GM18520 (cell line): ENCODE measurements around the gene CMSS1.
"Not testable (repeated sequence)": the region's sequence is repeated elsewhere in the genome, so short reads cannot be mapped to it uniquely, and the experiment has no call there.

Experiments used
- ATAC-seq: cut with Tn5 transposase; IDR thresholded peaks from one replicate; pipeline ENCODE4 v1.9.1; 2021; ENCODE audit not compliant: unreplicated experiment

Gene CMSS1

GRCh38 chr3:100043271-100043670 is 225.6 kb downstream of the CMSS1 start:
- ATAC-seq: no peak

- ATAC-seq: peak; percentile 63
These were observed 226.7 kb downstream of the CMSS1 start for GRCh38 chr3:100044369-100044768.

- ATAC-seq: no peak
These were observed 228.0 kb downstream of the CMSS1 start for GRCh38 chr3:100045696-100046095.

- ATAC-seq: no peak
These were observed 229.3 kb downstream of the CMSS1 start for GRCh38 chr3:100046986-100047385.

- ATAC-seq: peak; percentile 68
These were observed 229.9 kb downstream of the CMSS1 start for GRCh38 chr3:100047455-100048141.

GRCh38 chr3:100048248-100048647 is 230.6 kb downstream of the CMSS1 start:
- ATAC-seq: no peak

- ATAC-seq: not testable (repeated sequence)
These were observed 233.9 kb downstream of the CMSS1 start for GRCh38 chr3:100051513-100051912.

GRCh38 chr3:100053951-100054620 is 236.4 kb downstream of the CMSS1 start:
- ATAC-seq: no peak

- no peak for ATAC-seq
These were observed 240.3 kb downstream of the CMSS1 start for GRCh38 chr3:100057716-100058575.

GRCh38 chr3:100059472-100059871 is 241.8 kb downstream of the CMSS1 start:
- no peak for ATAC-seq

GRCh38 chr3:100060685-100061484 is 243.2 kb downstream of the CMSS1 start:
- ATAC-seq: no peak

GRCh38 chr3:100062665-100063064 is 245.0 kb downstream of the CMSS1 start:
- ATAC-seq: no peak

GRCh38 chr3:100063929-100064461 is 246.3 kb downstream of the CMSS1 start:
- ATAC-seq: no peak

GRCh38 chr3:100067589-100067988 is 249.9 kb downstream of the CMSS1 start:
- ATAC-seq: no peak

- ATAC-seq: peak; percentile 62
These were observed 251.2 kb downstream of the CMSS1 start for GRCh38 chr3:100068826-100069225.

GRCh38 chr3:100069472-100069871 is 251.8 kb downstream of the CMSS1 start:
- ATAC-seq: no peak

GRCh38 chr3:100072326-100073048 is 254.8 kb downstream of the CMSS1 start:
- ATAC-seq: peak; percentile 43

- ATAC-seq: no peak
These were observed 255.5 kb downstream of the CMSS1 start for GRCh38 chr3:100073049-100073713.

- ATAC-seq: no peak
These were observed 256.1 kb downstream of the CMSS1 start for GRCh38 chr3:100073714-100074307.
